Choroid plexus epithelial cell (primary cell): ENCODE results near the gene CES5A.
"Not testable (repeated sequence)": the region's sequence is repeated elsewhere in the genome, so short reads cannot be mapped to it uniquely, and the experiment has no call there.

ENCODE experiments used
- DNase-seq: peaks from one replicate; pipeline ENCODE4 v3.0.0-alpha.2; 2010; ENCODE audit warnings: low read depth
- H3K4me3 ChIP-seq: 2 replicates; pipeline ENCODE4 v1.5.1; 2011; ENCODE audit warnings: low read depth, mild to moderate bottlenecking, control low read depth, low read length, moderate library complexity
- CTCF ChIP-seq: conservative IDR thresholded peaks from 2 replicates; pipeline ENCODE4 v1.5.1; 2011; ENCODE audit warnings: low read depth, mild to moderate bottlenecking, control low read depth, inconsistent platforms, low read length, moderate library complexity

Gene CES5A

GRCh38 chr16:55875273-55875672, at the start of gene CES5A:
CES5A (minus strand) TSS chr16:55875373; CDS start chr16:55875221, 152 bp downstream.
- H3K4me3 ChIP-seq = no peak within 1 kb of the TSS
- DNase-seq = no peak
- no peak for TF ChIP-seq CTCF

- DNase-seq = no peak
- no peak for TF ChIP-seq CTCF
Measured at GRCh38 chr16:55922662-55923061, 47.5 kb upstream of the CES5A start.

GRCh38 chr16:55917373-55918160, 42.4 kb upstream of the CES5A start:
- no peak for DNase-seq
- no peak for TF ChIP-seq CTCF
- H3K4me3 ChIP-seq = no peak overlapping the region

More at GRCh38 chr16:55922662-55923061, 47.5 kb upstream of the CES5A start:
- no peak overlapping the region for H3K4me3 ChIP-seq

GRCh38 chr16:55915096-55915827, 40.1 kb upstream of the CES5A start:
- no peak overlapping the region for H3K4me3 ChIP-seq
- DNase-seq = no peak
- no peak for TF ChIP-seq CTCF

- DNase-seq = no peak
- H3K4me3 ChIP-seq = no peak overlapping the region
- TF ChIP-seq CTCF = no peak
Measured at GRCh38 chr16:55914383-55914782, 39.2 kb upstream of the CES5A start.

- DNase-seq = no peak
- no peak overlapping the region for H3K4me3 ChIP-seq
- no peak for TF ChIP-seq CTCF
Measured at GRCh38 chr16:55913716-55914115, 38.5 kb upstream of the CES5A start.

- not testable (repeated sequence) for DNase-seq, H3K4me3 ChIP-seq
Measured at GRCh38 chr16:55913121-55913520, 37.9 kb upstream of the CES5A start.
